Caki2 (cell line): ENCODE results near the gene HERC2. TPM values are rescaled to one million over a fixed set of nuclear protein-coding genes. Genes with fewer than 3 reads are reported as not detected.
A peak's percentile ranks its signal among the peaks of the same experiment; 100 is the strongest.

Experiments used
- DNase-seq: peaks from one replicate; pipeline ENCODE4 v3.0.0-alpha.2; 2015; ENCODE audit warnings: low read depth
- in situ Hi-C: cut with HindIII; loops from 2 replicates; pipeline ENCODE4 v1.10.0; 2016; ENCODE audit warnings: low sequenced_read_pairs, low pct_unique_long_range_greater_than_20kb, mixed read lengths
- total RNA-seq: library from RNA; depleted of rRNA; stranded (reverse); fragments of >200 nt; shearing (Covaris generic); gene quantifications from 2 replicates; pipeline ENCODE4 v1.2.3, GENCODE V29; 2014; ENCODE audit warnings: low replicate concordance

Gene HERC2
- total RNA-seq, 1 experiment from 2014 or later: 33.5 TPM

GRCh38 chr15:28098766-28099554, 223.0 kb downstream of the HERC2 start, which contains the start of gene OCA2:
OCA2 (minus strand) TSS chr15:28099315; CDS start chr15:28081874, 17,441 bp downstream.
- in situ Hi-C loops: no loop called here
- peak; percentile 53 for DNase-seq

DNA sequence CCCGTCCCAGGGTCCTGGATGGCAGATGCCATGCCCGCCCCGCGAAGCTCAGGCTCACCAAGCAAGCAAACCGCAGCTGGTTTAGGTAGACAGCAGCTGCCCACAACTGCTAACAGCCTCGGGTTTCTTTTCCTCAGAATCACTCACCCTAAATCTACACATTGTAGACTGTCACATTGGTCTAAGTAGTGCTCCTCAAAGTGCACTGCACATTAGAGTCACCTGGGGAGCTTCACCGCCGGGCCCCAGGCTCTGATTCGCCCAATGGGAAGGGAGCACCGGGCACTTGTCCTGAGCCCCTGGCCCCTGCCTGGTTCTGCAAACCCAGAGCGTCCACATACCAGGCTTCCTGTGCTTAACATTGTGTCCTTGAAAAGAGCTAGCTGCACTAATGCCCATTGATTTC, 223.6 kb downstream of the HERC2 start:
- in situ Hi-C loops: no loop called here
- no peak for DNase-seq

DNA sequence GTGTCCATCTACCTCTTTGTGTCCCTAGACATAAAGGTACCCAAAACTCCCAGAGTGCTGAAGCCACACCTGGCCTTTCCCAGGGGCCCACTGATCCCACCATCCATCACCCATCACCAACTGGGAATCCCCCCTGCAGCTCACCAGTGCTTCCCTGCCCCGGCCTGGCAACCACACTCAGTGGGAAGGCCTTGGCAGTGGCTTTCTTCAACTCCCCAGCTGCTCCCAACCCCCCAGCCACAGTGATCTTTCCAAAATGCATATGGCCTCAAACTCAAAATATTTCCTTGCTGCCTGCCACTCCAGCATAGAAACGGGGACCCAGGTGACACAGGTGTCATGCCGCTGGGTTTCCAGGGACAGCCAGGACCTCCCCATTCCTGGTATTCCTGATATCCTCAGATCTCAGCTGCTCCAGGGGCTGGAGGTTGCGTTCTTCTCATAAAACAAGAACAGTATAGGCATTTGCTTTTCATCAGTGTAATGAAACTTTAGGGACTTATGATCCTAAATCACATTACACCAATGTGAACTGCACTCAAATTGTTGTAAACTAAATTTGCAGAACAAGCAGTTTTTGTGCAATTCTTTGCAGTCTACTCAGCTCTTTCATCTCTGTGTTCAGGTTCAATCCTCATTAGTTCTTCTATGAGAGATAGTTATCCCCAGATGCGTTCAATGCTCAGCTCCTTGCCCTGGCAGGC, 224.2 kb downstream of the HERC2 start:
- in situ Hi-C loops: no loop called here
- DNase-seq: no peak

- in situ Hi-C loops: no loop called here
- no peak for DNase-seq
Observed at GRCh38 chr15:28096670-28097431, 225.1 kb downstream of the HERC2 start.

- in situ Hi-C loops: no loop called here
- no peak for DNase-seq
Observed at GRCh38 chr15:28096411-28096669, 225.6 kb downstream of the HERC2 start.

GRCh38 chr15:28094732-28095521, 227.1 kb downstream of the HERC2 start:
- DNase-seq: no peak
- in situ Hi-C loops: no loop called here

DNA sequence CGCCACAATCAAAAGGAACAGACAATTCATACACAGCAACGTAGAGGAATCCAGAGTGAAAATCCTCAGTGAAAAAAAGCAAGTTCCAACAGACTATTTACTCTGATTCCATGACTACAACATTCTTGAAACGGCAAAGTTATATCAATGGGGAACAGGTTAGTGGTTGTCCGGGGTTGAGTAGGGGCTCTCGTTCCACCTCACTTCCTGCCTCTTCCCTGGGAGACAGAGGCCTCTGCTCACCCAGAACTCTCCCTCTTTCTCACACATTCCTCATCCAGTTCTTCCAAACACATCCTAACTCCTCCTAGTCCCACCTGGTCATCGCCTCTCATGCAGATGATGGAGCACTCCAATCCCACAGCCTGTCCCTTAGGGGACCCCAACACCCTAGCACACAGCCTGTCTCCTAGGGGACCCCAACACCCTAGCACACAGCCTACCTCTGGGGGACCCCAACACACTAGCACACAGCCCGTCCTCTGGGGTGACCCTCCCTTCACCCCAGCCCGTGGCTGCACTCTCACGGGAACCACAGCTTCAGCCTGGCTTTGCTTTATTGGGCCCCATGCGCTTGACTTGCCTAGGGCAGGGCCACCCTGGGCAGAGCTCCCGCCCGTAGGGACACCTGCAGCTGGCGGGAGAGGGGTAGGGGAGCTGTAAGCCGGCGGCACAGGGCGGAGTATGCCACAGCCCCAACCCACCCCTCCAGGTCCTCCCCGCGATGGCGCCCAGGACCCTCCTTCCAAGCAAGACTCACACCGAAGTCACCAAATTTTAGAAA, 228.0 kb downstream of the HERC2 start:
- no peak for DNase-seq
- in situ Hi-C loops: no loop called here

- no peak for DNase-seq
- in situ Hi-C loops: no loop called here
Observed at GRCh38 chr15:28091313-28091712, 230.7 kb downstream of the HERC2 start.

DNA sequence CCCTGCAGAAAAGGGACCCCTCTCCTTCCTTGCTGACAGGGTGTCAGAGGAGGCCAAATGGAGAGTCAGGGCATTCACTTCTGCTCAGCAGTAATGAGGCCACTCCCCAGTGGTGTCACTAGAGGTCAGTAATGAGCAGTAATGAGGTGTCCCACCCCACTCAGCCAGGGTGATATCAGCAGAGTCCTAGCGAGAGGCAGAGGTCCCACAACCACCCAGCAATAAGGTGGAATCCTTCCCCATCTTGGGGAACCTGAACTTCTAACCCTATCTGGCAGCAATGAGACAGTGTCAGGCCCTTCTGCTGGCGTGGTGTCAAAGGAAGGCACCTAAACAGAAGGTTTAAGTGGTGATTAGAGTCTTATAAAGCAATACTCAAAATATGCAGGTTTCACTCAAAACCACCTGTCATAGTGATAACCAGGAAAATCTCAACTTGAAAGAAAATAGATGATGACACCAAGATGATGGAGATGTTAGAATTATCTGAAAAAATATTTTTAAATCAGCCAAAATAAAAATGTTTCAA, 235.7 kb downstream of the HERC2 start:
- in situ Hi-C loops: no loop called here
- DNase-seq: peak; percentile 33

DNA sequence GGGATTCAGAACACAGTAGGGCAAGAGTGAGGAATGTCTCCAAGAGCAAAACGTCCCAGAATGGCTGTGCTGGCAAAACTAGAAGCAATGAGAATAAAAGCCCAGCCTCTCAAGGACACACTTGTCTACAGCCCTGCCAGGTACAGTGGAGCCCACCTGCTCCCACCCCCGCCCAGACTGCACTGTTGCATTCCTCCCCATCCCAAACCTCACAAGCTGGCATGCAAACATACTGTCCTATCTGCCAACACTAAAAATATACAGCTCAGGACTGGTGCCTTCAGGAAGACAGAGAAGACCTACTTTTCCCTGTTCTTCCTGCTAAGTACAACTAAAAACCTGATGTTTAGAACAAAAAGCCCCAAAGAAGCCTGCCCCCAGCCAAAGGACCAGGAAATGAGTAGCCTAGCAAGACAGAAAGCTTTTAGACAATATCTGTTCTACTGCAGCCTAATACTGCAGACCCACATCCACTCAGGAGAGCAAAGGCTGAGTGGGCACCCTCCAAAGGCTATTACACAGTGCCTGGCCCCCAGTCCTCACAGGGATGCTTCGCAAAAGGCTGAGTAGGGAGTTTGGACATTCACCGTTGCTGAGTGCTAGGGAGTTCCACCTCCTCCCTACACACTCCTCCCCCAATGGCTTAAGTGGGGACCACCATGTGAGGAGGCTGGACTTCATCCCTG, 236.3 kb downstream of the HERC2 start:
- no peak for DNase-seq

GRCh38 chr15:28084547-28084946, 237.4 kb downstream of the HERC2 start:
- in situ Hi-C loops: no loop called here
- DNase-seq: no peak

More for the DNA sequence above, 236.3 kb downstream of the HERC2 start:
- in situ Hi-C loops: no loop called here

GRCh38 chr15:28082891-28083684, 238.9 kb downstream of the HERC2 start:
- DNase-seq: no peak
- in situ Hi-C loops: no loop called here

- in situ Hi-C loops: no loop called here
- DNase-seq: no peak
Observed at GRCh38 chr15:28081594-28081993, 240.4 kb downstream of the HERC2 start.

GRCh38 chr15:28080386-28080785, 241.6 kb downstream of the HERC2 start:
- in situ Hi-C loops: no loop called here
- DNase-seq: no peak

GRCh38 chr15:28079313-28079969, 242.5 kb downstream of the HERC2 start:
- DNase-seq: no peak
- in situ Hi-C loops: no loop called here

- in situ Hi-C loops: no loop called here
Observed at GRCh38 chr15:28078191-28078719, 243.7 kb downstream of the HERC2 start.

More at GRCh38 chr15:28078191-28078719, 243.7 kb downstream of the HERC2 start:
- DNase-seq: peak; percentile 40
